HL-60 (cell line): ENCODE measurements around the gene SMIM45.
A peak's percentile ranks its signal among the peaks of the same experiment; 100 is the strongest.

Source experiments
- DNase-seq, 2 experiments: peaks; one replicate each; pipeline ENCODE4 v3.0.0-alpha.2; 2010 to 2020; ENCODE audit warnings: low read depth in 1 of 2, low spot score in 1 of 2
- H3K27ac ChIP-seq: fragments of 250-450 bp; sonication (Bioruptor Pico); replicated peaks from 2 replicates; pipeline ENCODE4 v1.5.1; 2020; ENCODE audit warnings: mild to moderate bottlenecking, moderate library complexity
- H3K27me3 ChIP-seq: fragments of 250-450 bp; sonication (Bioruptor Pico); 2 replicates; pipeline ENCODE4 v1.5.1; 2021; ENCODE audit warnings: mild to moderate bottlenecking, moderate library complexity; ENCODE audit not compliant: insufficient read depth, poor library complexity, severe bottlenecking
- H3K4me3 ChIP-seq: replicated peaks from 2 replicates; pipeline ENCODE4 v1.5.1; 2011; ENCODE audit warnings: mild to moderate bottlenecking, control low read depth, low read length; ENCODE audit not compliant: insufficient read depth
- CTCF ChIP-seq: IDR thresholded peaks from one replicate; pipeline ENCODE4 v1.5.1; 2011; ENCODE audit warnings: low read length, control low read depth, inconsistent platforms; ENCODE audit not compliant: insufficient read depth
- GABPA ChIP-seq: IDR thresholded peaks from 2 replicates; pipeline ENCODE4 v1.6.1; 2012; ENCODE audit warnings: low read depth
- POLR2AphosphoS5 ChIP-seq: IDR thresholded peaks from 2 replicates; pipeline ENCODE4 v1.6.1; 2012; ENCODE audit warnings: low read depth
- REST ChIP-seq: IDR thresholded peaks from 2 replicates; pipeline ENCODE4 v1.6.1; 2012; ENCODE audit warnings: low read depth; ENCODE audit not compliant: insufficient replicate concordance
- SPI1 ChIP-seq: IDR thresholded peaks from 2 replicates; pipeline ENCODE4 v1.6.1; 2012; ENCODE audit warnings: low read depth, mild to moderate bottlenecking, borderline replicate concordance

SMIM45 gene

GRCh38 chr22:41933411-41934177, 18.4 kb upstream of the SMIM45 start:
- no peak overlapping the region for H3K27ac ChIP-seq

GRCh38 chr22:41934284-41935014, 17.5 kb upstream of the SMIM45 start:
- no peak for TF ChIP-seq CTCF
- TF ChIP-seq POLR2AphosphoS5, result no peak
- no peak for TF ChIP-seq GABPA
- TF ChIP-seq REST, result no peak
- no peak for TF ChIP-seq SPI1
- H3K4me3 ChIP-seq, result no peak overlapping the region
- no peaks in the 10 kb centered on the region for H3K27me3 ChIP-seq
- no peak overlapping the region for H3K27ac ChIP-seq
- DNase-seq, result no peak

More at GRCh38 chr22:41933411-41934177, 18.4 kb upstream of the SMIM45 start:
- H3K4me3 ChIP-seq, result no peak overlapping the region
- TF ChIP-seq POLR2AphosphoS5 (peak; percentile 65; the same call in 1 of the 2 replicates), REST (no peak), SPI1 (peak; percentile 59; the same call in 1 of the 2 replicates), GABPA (no peak), CTCF (no peak)
- no peak for DNase-seq
- no peaks in the 10 kb centered on the region for H3K27me3 ChIP-seq

- no peaks in the 10 kb centered on the region for H3K27me3 ChIP-seq
- no peak overlapping the region for H3K27ac ChIP-seq
- TF ChIP-seq POLR2AphosphoS5, result no peak; the same call in 1 of the 2 replicates
- no peak for DNase-seq
- no peak overlapping the region for H3K4me3 ChIP-seq
Observed at GRCh38 chr22:41935015-41935351, 17.0 kb upstream of the SMIM45 start.

GRCh38 chr22:41935509-41935908, 16.4 kb upstream of the SMIM45 start:
- Histone ChIP-seq H3K27me3 (no peaks in the 10 kb centered on the region), H3K27ac (no peak overlapping the region), H3K4me3 (no peak overlapping the region)
- DNase-seq, result no peak
- no peak for TF ChIP-seq GABPA

- DNase-seq, result no peak
- TF ChIP-seq REST (no peak), GABPA (no peak), CTCF (no peak), SPI1 (no peak), POLR2AphosphoS5 (no peak; the same call in 1 of the 2 replicates)
- Histone ChIP-seq H3K27me3 (no peaks in the 10 kb centered on the region), H3K27ac (no peak overlapping the region), H3K4me3 (no peak overlapping the region)
Observed at GRCh38 chr22:41936894-41937169, 15.1 kb upstream of the SMIM45 start.
